GM13976 (cell line): ENCODE results near the gene FHL5.
"Not testable (repeated sequence)": the region's sequence is repeated elsewhere in the genome, so short reads cannot be mapped to it uniquely, and the experiment has no call there.

ENCODE experiments used
- DNase-seq: peaks from one replicate; pipeline ENCODE4 v3.0.0; 2012; ENCODE audit warnings: low spot score
- in situ Hi-C: fragments of 300-500 bp; cut with MboI; formaldehyde crosslinking; loops from one replicate; pipeline ENCODE4 v1.12.0; 2022; ENCODE audit warnings: low sequenced_read_pairs, mixed read lengths, inconsistent platforms; ENCODE audit not compliant: unreplicated experiment
- TF ChIP-seq, protein P1 (sequence below): IDR thresholded peaks from 2 replicates; pipeline ENCODE4 v1.5.1; 2012; ENCODE audit warnings: borderline replicate concordance, mild to moderate bottlenecking; ENCODE audit not compliant: insufficient read depth; ENCODE audit errors: extremely low read depth, missing control alignments, control extremely low read depth

Gene FHL5

DNA sequence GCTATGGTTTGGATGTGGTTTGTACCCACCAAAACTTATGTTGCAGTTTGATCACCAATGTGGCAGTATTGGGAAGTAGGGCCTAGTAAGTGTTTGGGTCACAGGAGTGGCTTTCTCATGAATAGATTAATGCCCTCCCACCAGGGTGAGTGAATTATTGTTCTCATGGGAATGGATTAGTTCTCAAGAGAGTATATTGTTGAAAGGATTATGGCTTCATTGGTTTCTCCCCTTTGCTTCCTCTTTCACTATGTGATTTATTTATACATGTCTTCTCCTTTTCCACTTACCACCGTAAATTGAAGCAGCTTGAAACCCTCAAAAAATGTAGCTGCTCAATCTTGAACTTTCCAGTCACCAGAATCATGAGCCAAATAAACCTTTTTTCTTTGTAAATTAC is 30.5 kb upstream of the FHL5 start:
- in situ Hi-C loops = loop anchor here (25.0 kb wide), 1 partner anchor 530 kb away; no protein-coding TSS in a partner anchor
- no peak for DNase-seq
- TF ChIP-seq, protein P1, sequence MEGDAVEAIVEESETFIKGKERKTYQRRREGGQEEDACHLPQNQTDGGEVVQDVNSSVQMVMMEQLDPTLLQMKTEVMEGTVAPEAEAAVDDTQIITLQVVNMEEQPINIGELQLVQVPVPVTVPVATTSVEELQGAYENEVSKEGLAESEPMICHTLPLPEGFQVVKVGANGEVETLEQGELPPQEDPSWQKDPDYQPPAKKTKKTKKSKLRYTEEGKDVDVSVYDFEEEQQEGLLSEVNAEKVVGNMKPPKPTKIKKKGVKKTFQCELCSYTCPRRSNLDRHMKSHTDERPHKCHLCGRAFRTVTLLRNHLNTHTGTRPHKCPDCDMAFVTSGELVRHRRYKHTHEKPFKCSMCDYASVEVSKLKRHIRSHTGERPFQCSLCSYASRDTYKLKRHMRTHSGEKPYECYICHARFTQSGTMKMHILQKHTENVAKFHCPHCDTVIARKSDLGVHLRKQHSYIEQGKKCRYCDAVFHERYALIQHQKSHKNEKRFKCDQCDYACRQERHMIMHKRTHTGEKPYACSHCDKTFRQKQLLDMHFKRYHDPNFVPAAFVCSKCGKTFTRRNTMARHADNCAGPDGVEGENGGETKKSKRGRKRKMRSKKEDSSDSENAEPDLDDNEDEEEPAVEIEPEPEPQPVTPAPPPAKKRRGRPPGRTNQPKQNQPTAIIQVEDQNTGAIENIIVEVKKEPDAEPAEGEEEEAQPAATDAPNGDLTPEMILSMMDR = no peak

DNA sequence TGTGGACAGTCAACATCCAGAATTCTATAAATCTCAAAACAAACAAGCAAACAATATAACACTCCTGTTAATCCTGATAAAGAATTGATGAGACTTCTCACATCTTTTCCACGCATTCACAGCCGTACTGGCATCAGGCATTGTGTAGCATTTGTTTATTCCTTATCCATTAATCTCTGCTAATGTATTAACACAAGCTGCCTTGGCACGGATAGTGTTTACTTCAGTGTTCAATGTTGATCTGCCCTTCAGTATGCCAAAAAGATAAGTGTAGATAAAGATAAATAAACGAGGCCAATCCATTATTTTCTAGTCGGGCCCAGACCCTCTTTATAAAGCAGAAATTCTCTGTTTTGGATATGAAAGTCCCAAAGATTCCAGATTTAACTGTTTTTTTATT is 25.2 kb upstream of the FHL5 start:
- no peak for DNase-seq
- in situ Hi-C loops = loop anchor here (25.0 kb wide), 1 partner anchor 525 kb away; no protein-coding TSS in a partner anchor
- TF ChIP-seq, protein P1 = no peak

DNA sequence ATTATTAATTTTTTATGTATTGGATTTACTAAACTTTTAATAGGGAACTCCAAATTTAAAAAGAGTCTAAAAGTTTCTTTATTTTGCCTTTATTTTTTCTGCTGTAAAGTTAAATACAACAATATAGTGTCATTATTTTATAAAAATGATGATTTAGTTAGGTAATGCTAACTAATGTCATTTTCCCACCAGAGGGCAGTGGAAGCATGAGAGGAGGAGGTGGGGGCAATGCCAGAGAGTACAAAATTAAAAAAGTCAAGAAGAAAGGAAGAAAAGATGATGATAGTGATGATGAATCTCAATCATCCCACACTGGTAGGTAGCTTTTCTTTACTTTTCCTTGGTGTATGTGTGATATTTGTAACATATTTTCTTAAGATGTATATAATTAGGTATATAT is 20.2 kb upstream of the FHL5 start:
- in situ Hi-C loops = loop anchor here (25.0 kb wide), 1 partner anchor 520 kb away; no protein-coding TSS in a partner anchor
- DNase-seq = no peak
- TF ChIP-seq, protein P1 = no peak

DNA sequence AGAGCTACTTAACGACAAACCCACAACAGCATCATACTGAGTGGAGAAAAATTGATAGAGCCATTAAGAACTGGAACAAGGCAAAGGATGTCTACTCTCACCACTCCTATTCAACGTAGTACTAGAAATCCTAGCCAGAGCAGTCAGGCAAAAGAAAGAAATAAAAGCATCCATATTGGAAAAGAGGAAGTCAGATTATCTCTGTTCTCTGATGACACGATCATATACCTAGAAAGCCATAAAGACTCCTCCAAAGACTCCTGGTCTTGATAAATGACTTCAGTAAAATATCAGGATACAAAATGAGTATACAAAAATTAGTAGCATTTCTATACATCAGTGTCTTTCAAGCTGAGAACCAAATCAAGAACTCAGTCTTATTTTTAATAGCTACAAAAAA is 17.0 kb upstream of the FHL5 start:
- in situ Hi-C loops = loop anchor here (25.0 kb wide), 1 partner anchor 516 kb away; no protein-coding TSS in a partner anchor
- DNase-seq = no peak
- TF ChIP-seq, protein P1 = no peak

DNA sequence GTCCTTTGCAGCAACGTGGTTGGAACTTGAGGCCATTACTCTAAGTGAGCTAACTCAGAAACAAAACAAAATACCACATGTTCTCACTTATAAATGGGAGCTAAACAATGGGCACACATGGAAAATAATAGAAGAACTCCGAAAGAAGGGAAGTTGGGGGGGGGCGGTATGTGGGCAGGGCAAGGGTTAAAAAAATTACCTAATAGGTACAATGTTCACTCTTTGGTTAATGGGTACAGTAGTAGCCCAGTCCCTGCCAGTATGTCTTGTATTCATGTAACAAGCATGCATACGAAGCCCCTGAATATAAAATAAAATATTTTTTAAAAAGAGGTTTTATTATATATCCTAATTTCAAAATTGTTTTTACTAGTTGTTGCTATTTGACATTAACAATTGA is 15.3 kb upstream of the FHL5 start:
- no peak for DNase-seq
- in situ Hi-C loops = loop anchor here (25.0 kb wide), 1 partner anchor 515 kb away; no protein-coding TSS in a partner anchor
- TF ChIP-seq, protein P1 = no peak

DNA sequence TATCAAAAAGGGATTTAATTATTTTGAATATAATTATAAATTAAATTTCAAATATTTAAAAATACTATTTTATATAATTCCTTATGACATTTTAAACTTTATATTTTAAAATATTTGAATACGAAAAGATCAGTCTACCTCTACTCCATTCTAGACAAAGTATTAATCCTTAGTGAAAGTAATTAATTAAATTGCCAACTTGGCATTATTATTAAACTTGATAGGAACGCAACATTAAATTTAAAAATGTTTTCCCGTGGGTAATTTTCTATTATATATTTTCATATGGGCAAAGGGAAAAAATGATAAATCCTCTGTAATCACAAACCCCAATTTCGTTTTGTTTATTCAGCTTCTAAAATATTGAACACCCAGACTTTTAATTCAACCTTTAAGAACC is 8.4 kb upstream of the FHL5 start:
- TF ChIP-seq, protein P1 = no peak
- DNase-seq = no peak
- in situ Hi-C loops = no loop called here

DNA sequence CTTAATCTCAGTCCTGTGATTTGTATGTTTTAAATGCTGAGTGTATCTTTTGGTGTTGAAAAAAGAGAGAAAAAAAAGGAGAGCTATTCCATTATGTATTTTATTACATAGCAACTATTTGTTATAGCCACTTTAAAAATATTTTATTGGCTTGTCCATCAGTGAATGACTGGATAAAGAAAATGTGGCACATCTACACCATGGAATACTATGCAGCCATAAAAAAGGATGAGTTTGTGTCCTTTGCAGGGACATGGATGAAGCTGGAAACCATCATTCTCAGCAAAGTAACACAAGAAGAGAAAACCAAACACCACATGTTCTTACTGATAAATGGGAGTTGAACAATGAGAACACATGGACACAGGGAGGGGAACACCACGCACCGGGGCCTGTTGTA is 3.2 kb upstream of the FHL5 start:
- DNase-seq, in situ Hi-C loops: not testable (repeated sequence)

DNA sequence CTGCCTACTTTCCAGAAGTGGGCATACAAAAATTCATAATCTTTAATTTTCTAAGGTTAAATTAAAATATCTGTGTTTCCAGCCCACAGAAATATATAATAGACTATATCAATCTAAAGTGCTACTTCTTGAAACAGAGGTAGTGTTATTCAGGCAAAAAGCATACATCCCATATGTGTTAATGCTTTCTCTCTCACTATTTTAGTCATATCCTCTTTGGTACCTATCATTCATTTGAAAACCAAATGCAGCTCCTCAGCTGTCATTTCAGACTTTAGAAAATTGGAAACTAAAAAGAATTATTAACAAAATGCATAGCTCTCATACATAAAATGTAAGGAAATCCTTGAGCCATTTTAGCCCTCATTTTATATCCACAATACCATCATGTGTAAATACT is 925 bp downstream of the FHL5 start:
- in situ Hi-C loops = no loop called here
- DNase-seq = no peak
- TF ChIP-seq, protein P1 = no peak
